Activated B cell treated with CpG ODN at 0.5 μM for 24 hours (primary cell): ENCODE results near the gene ADAMTS13. TPM values are rescaled to one million over a fixed set of nuclear protein-coding genes. Genes with fewer than 3 reads are reported as not detected.

Experiments used
- ATAC-seq: fragments of 200-7000 bp; cut with Tn5 transposase; one replicate; pipeline ENCODE4 v1.10.0; 2021; ENCODE audit warnings: low read depth, mild to moderate bottlenecking, moderate library complexity
- CTCF ChIA-PET: fragments of 350-600 bp; sonication (Branson Sonifier 250); formaldehyde crosslinking; loops from one replicate; lab custom pipeline; 2021; ENCODE audit warnings: antibody characterized with exemption; lab: Charles Lee
- POLR2A ChIA-PET: fragments of 350-600 bp; sonication (Branson Sonifier 250); formaldehyde crosslinking; loops from one replicate; lab custom pipeline; 2021; ENCODE audit warnings: antibody characterized with exemption; lab: Charles Lee
- DNase-seq: peaks from one replicate; pipeline ENCODE4 v3.0.0; 2022
- H3K27ac Mint-ChIP-seq: one replicate; pipeline ENCODE4 v1.8.0; 2020; ENCODE audit warnings: mixed read lengths
- H3K27me3 Mint-ChIP-seq: one replicate; pipeline ENCODE4 v1.8.0; 2021; ENCODE audit warnings: mixed read lengths
- H3K36me3 Mint-ChIP-seq: one replicate; pipeline ENCODE4 v1.8.0; 2021; ENCODE audit warnings: low read depth, mixed read lengths
- H3K4me1 Mint-ChIP-seq: one replicate; pipeline ENCODE4 v1.8.0; 2021; ENCODE audit warnings: mixed read lengths
- H3K4me3 Mint-ChIP-seq: one replicate; pipeline ENCODE4 v1.8.0; 2020; ENCODE audit warnings: mild to moderate bottlenecking, mixed read lengths
- H3K9me3 Mint-ChIP-seq: one replicate; pipeline ENCODE4 v1.8.0; 2020; ENCODE audit warnings: mixed read lengths
- intact Hi-C: fragments of 100-400 bp; cut with micrococcal nuclease; formaldehyde crosslinking; loops from one replicate; pipeline ENCODE4 v1.15.1; 2024
- total RNA-seq: library from RNA; stranded (reverse); gene quantifications from 2 replicates; pipeline ENCODE4 v1.2.3, GENCODE V29; 2022
- TF ChIP-seq, protein P1 (sequence below): fragments of 200-600 bp; IDR thresholded peaks from one replicate; pipeline ENCODE4 v1.8.0; 2022; ENCODE audit warnings: antibody characterized with exemption, mild to moderate bottlenecking

ADAMTS13 gene
- total RNA-seq, 1 donor from 2014 or later: 1.9 TPM

DNA sequence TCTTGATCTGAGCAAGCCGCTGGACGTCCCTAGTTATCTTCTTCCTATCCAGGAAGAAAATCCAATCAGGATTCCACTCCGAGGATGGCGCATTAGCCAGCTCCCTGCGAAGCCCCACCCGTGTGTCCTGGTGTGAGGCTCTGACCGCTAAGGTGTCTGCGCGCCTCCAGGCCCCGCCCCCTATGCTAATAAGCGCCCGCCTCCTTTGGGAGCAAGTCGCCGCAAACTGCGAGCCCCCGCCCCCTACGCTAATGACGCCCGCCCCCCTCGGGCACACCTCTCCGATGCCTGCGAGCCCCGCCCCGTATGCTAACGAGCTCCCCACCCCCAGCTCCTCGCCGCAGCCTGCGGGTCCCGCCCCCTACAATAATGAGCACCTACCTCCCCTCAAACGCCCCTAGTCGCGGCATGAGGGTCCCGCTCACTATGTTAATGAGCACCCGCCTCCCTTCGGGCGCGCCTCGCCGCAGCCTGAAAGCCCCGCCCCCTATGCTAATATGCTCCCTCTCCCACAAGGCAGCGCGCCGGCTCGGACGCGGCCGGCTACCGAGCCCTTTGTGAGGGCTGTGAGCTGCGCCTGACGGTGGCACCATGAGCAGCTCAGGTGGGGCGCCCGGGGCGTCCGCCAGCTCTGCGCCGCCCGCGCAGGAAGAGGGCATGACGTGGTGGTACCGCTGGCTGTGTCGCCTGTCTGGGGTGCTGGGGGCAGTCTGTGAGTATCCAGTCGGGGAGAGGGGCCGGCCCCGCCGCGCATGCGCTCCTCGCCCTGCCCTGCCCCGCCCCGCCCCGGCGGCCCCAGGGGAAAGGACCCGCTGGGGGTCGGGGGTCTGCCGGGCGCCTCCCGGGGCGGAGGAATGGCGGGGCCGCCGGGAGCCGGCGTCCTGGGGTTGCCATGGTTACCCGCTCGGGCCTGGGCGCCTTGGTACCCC lies 37.6 kb downstream of the ADAMTS13 start, which contains the start of gene CACFD1:
CACFD1 (plus strand) TSS at position 503 of the 929 bp plus-strand sequence; CDS start at position 592, 89 bp downstream.
- peak; percentile 77 for ATAC-seq

DNA sequence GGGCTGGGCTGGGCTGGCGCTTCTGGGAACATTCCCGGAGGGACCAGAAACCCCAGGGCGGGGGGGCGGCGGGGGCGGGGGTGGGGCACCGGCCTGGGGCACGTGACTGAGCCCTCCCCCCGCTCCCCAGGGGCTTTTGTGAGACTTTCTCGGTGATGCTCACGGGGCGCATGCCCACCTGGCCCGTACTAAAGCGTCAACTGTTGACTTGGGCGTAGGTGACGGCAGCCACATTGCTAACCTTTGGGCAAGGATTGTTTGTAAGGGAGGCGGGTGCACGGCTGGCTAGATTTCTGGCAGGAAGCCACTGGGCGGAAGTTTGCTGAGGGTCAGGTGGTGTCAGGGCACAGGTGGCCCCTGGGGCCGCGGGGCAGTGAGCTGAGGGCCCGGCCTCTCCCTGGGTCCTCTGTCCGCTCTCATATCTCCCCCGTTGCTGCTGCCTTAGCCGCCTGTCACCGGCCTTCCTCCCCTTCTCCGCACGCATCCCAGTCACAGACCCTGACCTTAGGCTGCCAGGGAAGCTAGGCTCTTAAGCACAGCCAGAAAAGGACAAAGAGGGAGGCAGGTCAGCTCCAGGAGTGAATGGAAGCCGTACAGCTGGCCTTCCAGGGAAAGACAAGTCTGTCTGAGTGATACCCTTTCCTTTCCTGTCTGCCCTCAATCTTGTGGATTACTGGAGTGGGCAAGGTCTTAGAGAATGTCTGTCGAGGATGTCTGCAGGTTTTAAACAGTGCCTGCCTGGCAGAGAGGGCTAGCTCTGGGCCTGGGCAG lies 38.4 kb downstream of the ADAMTS13 start:
- DNase-seq (no peak), ATAC-seq (peak; percentile 27)
- CTCF ChIA-PET: interaction anchor here (1.2 kb wide), 1 partner anchor 26 kb away, joined by 3 read pairs; no protein-coding TSS in a partner anchor
- Mint-ChIP-seq H3K4me3 (peak overlapping the region; percentile 81), H3K27me3 (no peaks in the 10 kb centered on the region), H3K27ac (peak overlapping the region; percentile 88), H3K9me3 (no peaks in the 10 kb centered on the region), H3K36me3 (peaks cover 14% of the 10 kb centered on the region), H3K4me1 (peaks cover 20% of the 10 kb centered on the region)
- intact Hi-C loops: loop anchor here (1.0 kb wide), 1 partner anchor 42 kb away; the partner anchor contains the start of gene REXO4
- TF ChIP-seq, protein P1, sequence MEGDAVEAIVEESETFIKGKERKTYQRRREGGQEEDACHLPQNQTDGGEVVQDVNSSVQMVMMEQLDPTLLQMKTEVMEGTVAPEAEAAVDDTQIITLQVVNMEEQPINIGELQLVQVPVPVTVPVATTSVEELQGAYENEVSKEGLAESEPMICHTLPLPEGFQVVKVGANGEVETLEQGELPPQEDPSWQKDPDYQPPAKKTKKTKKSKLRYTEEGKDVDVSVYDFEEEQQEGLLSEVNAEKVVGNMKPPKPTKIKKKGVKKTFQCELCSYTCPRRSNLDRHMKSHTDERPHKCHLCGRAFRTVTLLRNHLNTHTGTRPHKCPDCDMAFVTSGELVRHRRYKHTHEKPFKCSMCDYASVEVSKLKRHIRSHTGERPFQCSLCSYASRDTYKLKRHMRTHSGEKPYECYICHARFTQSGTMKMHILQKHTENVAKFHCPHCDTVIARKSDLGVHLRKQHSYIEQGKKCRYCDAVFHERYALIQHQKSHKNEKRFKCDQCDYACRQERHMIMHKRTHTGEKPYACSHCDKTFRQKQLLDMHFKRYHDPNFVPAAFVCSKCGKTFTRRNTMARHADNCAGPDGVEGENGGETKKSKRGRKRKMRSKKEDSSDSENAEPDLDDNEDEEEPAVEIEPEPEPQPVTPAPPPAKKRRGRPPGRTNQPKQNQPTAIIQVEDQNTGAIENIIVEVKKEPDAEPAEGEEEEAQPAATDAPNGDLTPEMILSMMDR: no peak
- POLR2A ChIA-PET: interaction anchor here (1.2 to 2.7 kb wide), 9 partner anchors 9 to 704 kb away, joined by 5 to 44 read pairs (median 12); partner anchors contain the start of genes MED22, REXO4, RNU6ATAC and RPL7A

More for the DNA sequence above, 37.6 kb downstream of the ADAMTS13 start, which contains the start of gene CACFD1:
- peak; percentile 97 for DNase-seq
- TF ChIP-seq, protein P1: no peak
- Mint-ChIP-seq H3K4me3 (peak within 1 kb of the TSS; percentile 90), H3K36me3 (peaks cover 8% of the 10 kb centered on the region), H3K27me3 (no peaks in the 10 kb centered on the region), H3K27ac (peak within 1 kb of the TSS; percentile 89), H3K4me1 (peaks cover 20% of the 10 kb centered on the region), H3K9me3 (no peaks in the 10 kb centered on the region)
- ChIA-PET CTCF (interaction anchor here (1.2 to 1.5 kb wide), 2 partner anchors 27 to 273 kb away, joined by 3 to 5 read pairs; no protein-coding TSS in a partner anchor), POLR2A (interaction anchor here (0.6 to 2.7 kb wide), 20 partner anchors 9 to 790 kb away, joined by 3 to 44 read pairs (median 5); partner anchors contain the start of genes ADAMTS13, DDX31, GTF3C4 and GTF3C5)
- intact Hi-C loops: loop anchor here (1.0 kb wide), 6 partner anchors 18 to 566 kb away; partner anchors contain the start of genes BRD3OS, REXO4, STKLD1 and SURF4

DNA sequence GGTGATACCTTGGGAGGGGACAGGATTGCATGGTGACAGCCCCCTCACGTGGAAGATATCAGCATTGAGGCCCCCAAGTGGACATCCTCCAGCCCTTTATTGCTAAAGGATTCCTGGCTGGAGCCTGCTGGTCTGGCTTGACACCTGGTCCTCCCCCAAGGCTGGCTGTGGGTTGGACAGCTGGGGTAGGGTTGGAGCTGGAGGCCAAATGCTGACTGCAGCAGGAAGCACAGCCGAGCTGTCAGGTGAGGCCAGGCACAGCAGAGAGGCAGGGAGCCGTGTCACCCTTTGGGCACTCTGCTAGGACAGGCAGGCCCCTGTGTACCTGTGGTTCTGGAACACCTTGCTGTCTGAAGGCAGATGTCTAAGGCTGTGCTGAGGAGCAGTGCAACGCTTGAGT lies 39.8 kb downstream of the ADAMTS13 start:
- intact Hi-C loops: no loop called here
- CTCF ChIA-PET: no interaction called here
- H3K27ac Mint-ChIP-seq: no peak overlapping the region

DNA sequence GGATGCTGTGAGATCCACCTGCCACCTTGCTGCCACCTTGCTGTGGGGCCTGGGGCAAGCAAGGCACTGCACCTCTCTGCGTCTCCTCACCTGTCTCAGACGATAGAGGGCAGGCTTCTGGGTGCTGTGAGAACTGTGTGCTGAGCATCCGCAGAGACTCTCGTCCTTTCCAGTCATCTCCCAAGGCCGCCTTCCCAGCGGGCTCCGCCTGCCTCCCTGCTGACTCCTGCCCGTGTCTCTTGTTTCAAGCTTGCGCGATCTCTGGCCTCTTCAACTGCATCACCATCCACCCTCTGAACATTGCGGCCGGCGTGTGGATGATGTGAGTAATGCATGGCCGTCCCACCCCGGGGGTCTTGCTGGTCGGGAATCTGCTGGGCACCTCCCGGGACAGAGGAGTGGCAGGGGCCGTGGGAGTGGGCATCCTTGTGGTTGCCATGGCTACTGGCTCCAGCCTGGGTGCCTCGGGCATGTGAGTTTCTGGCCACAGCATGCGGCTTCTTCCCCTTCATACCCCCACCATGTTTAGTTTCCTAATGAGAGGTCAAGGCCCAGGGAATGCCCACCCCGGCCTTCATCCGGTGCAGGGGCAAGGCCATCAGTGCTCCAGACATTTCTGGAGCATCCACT lies 41.2 kb downstream of the ADAMTS13 start:
- Mint-ChIP-seq H3K4me1 (peaks cover 20% of the 10 kb centered on the region), H3K4me3 (no peak overlapping the region), H3K27me3 (no peaks in the 10 kb centered on the region), H3K9me3 (no peaks in the 10 kb centered on the region), H3K27ac (peak overlapping the region; percentile 30), H3K36me3 (peaks cover 14% of the 10 kb centered on the region)
- ChIA-PET CTCF (no interaction called here), POLR2A (interaction anchor here (0.6 kb wide), 1 partner anchor 44 kb away, joined by 3 read pairs; no protein-coding TSS in a partner anchor)
- intact Hi-C loops: no loop called here
- DNase-seq: no peak
- TF ChIP-seq, protein P1: no peak
- no peak for ATAC-seq

More for the DNA sequence above, 39.8 kb downstream of the ADAMTS13 start:
- no peak for DNase-seq
- Mint-ChIP-seq H3K4me3 (no peak overlapping the region), H3K9me3 (no peaks in the 10 kb centered on the region), H3K27me3 (no peaks in the 10 kb centered on the region), H3K36me3 (peaks cover 14% of the 10 kb centered on the region), H3K4me1 (peaks cover 20% of the 10 kb centered on the region)
- POLR2A ChIA-PET: interaction anchor here (2.7 kb wide), 1 partner anchor 16 kb away, joined by 44 read pairs; the partner anchor contains the start of gene SLC2A6
- TF ChIP-seq, protein P1: no peak
- no peak for ATAC-seq
